HepG2 (cell line): ENCODE data around the gene SPNS2. TPM values are rescaled to one million over a fixed set of nuclear protein-coding genes. Genes with fewer than 3 reads are reported as not detected.

ENCODE experiments used
- ERF ChIP-seq: IDR thresholded peaks from 2 replicates; pipeline ENCODE4 v1.6.1; 2018; ENCODE audit warnings: missing biosample characterization, missing genetic modification reagents
- HOXA7 ChIP-seq: sonication (generic); formaldehyde crosslinking; IDR thresholded peaks from 2 replicates; pipeline ENCODE4 v1.8.1; 2022; ENCODE audit warnings: mild to moderate bottlenecking, missing genetic modification reagents, moderate library complexity
- NAIF1 ChIP-seq: sonication (generic); formaldehyde crosslinking; IDR thresholded peaks from 2 replicates; pipeline ENCODE4 v1.5.0; 2020; ENCODE audit warnings: mild to moderate bottlenecking, missing genetic modification reagents, borderline replicate concordance
- NCOA2 ChIP-seq: sonication (generic); formaldehyde crosslinking; IDR thresholded peaks from 2 replicates; pipeline ENCODE4 v1.8.0; 2022; ENCODE audit warnings: inconsistent platforms
- NCOR1 ChIP-seq: fragments of 200-600 bp; sonication (generic); IDR thresholded peaks from 2 replicates; pipeline ENCODE4 v1.7.0; 2017; ENCODE audit warnings: antibody characterized with exemption, low read length, borderline replicate concordance
- SOX13 ChIP-seq, 3 experiments: fragments of 450-650 bp in 1 of 3; sonication (generic) in 1 of 3; formaldehyde crosslinking in 1 of 3; IDR thresholded peaks in 2 of 3; conservative IDR thresholded peaks in 1 of 3; 2 replicates each; pipeline versions ENCODE4 v1.5.0 to v1.6.1; 2016 to 2020; ENCODE audit warnings: antibody characterized with exemption in 1 of 3, mild to moderate bottlenecking in 1 of 3, missing compliant biosample characterization in 1 of 3, missing genetic modification reagents in 1 of 3, moderate library complexity in 1 of 3
- SRY ChIP-seq: sonication (generic); formaldehyde crosslinking; IDR thresholded peaks from 2 replicates; pipeline ENCODE4 v1.8.0; 2022; ENCODE audit warnings: mild to moderate bottlenecking, missing genetic modification reagents
- ZMAT3 ChIP-seq: sonication (generic); formaldehyde crosslinking; conservative IDR thresholded peaks from 2 replicates; pipeline ENCODE4 v1.7.0; 2021; ENCODE audit warnings: missing genetic modification reagents
- ZNF138 ChIP-seq: sonication (generic); formaldehyde crosslinking; IDR thresholded peaks from 2 replicates; pipeline ENCODE4 v1.5.0; 2020; ENCODE audit warnings: mild to moderate bottlenecking, low read depth, missing genetic modification reagents
- ZNF543 ChIP-seq: sonication (generic); formaldehyde crosslinking; IDR thresholded peaks from 2 replicates; pipeline ENCODE4 v1.4.0; 2020; ENCODE audit warnings: mild to moderate bottlenecking, missing genetic modification reagents
- polyA plus RNA-seq, 8 experiments: library from polyadenylated mRNA; depleted of rRNA in 3 of 8; stranded (reverse) in 7 of 8; unstranded in 1 of 8; fragments of >200 nt; fragmentation: Illumina TruSeq in 4 of 8; extraction: Trizol in 4 of 8; gene quantifications; 2 replicates each; pipeline versions ENCODE4 v1.2.1 to v1.2.3, GENCODE V29; 2011 to 2016; ENCODE audit warnings: low read depth in 4 of 8, missing spikeins in 1 of 8, mixed read lengths in 1 of 8; ENCODE audit not compliant: insufficient read depth in 1 of 8
- total RNA-seq, 5 experiments: library from RNA; depleted of rRNA; stranded (reverse); fragments of >200 nt; fragmentation: Illumina TruSeq; extraction: Trizol; gene quantifications; 2 replicates each; pipeline ENCODE4 v1.2.3, GENCODE V29; 2016; ENCODE audit warnings: low read depth in 1 of 5
- TF ChIP-seq, protein P1 (sequence below): sonication (generic); formaldehyde crosslinking; IDR thresholded peaks from 2 replicates; pipeline ENCODE4 v1.5.1; 2020; ENCODE audit warnings: missing genetic modification reagents, mild to moderate bottlenecking, borderline replicate concordance
- TF ChIP-seq, protein P2 (sequence below): sonication (generic); formaldehyde crosslinking; IDR thresholded peaks from 2 replicates; pipeline ENCODE4 v1.9.0; 2021; ENCODE audit warnings: missing genetic modification reagents, borderline replicate concordance
- TF ChIP-seq, protein P3 (sequence below): sonication (generic); IDR thresholded peaks from 2 replicates; pipeline ENCODE4 v1.6.1; 2016; ENCODE audit warnings: low read depth, borderline replicate concordance
- TF ChIP-seq, protein P4 (sequence below): sonication (generic); formaldehyde crosslinking; IDR thresholded peaks from 2 replicates; pipeline ENCODE4 v1.4.0; 2020; ENCODE audit warnings: missing genetic modification reagents, borderline replicate concordance
- TF ChIP-seq, protein P5 (sequence below): sonication (generic); formaldehyde crosslinking; IDR thresholded peaks from 2 replicates; pipeline ENCODE4 v1.8.1; 2022; ENCODE audit warnings: mild to moderate bottlenecking, missing genetic modification reagents
- TF ChIP-seq, protein P6 (sequence below): sonication (generic); formaldehyde crosslinking; IDR thresholded peaks from 2 replicates; pipeline ENCODE4 v1.4.0; 2020; ENCODE audit warnings: missing genetic modification reagents, borderline replicate concordance

The SPNS2 gene
- total and polyA plus RNA-seq, 2 of the 13 experiments (the other 11 are each of a cell fraction or from before 2014, with no cell fraction given) = 0.01 TPM; not detected in 1

DNA sequence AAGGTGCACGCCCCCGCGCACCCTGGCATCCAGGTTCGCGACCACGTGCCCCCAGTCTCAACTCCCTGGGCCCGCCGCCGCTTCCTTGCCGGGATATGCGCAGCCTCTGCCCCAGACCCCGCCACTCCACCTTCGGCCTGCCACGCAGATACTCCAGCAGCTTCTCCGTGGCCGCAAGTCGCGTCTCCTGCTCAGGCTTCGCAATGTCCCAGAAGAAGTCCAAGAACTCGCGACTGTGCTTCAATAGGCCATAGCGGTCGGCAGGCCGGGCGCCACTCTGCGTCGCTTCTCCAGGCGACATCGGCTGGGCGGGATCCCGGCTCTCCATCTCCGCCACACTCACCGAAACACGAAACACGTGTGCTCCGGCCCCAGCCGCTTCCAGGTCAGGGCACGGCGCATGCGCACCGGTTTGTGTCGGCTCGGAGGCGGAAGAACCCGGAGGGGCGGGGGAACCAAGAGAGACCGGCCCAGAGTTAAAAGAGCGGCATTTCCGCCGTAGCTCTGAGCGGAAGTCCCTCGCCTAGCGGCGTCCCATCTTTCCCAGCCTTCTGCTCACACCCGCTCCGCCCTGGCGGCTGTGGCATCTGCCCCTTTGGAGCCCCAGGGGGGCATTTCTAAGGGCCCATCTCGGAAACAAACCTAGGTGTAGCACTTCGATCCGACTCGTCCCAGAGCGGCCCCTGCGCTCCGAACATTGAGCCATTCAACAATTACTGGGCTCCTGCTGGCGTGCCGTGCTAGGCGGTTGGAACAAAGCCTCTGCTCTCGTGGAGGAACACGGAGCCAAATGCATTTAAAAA, 56.5 kb downstream of the SPNS2 start, which contains the start of gene MYBBP1A (continued):
- TF ChIP-seq, protein P1, sequence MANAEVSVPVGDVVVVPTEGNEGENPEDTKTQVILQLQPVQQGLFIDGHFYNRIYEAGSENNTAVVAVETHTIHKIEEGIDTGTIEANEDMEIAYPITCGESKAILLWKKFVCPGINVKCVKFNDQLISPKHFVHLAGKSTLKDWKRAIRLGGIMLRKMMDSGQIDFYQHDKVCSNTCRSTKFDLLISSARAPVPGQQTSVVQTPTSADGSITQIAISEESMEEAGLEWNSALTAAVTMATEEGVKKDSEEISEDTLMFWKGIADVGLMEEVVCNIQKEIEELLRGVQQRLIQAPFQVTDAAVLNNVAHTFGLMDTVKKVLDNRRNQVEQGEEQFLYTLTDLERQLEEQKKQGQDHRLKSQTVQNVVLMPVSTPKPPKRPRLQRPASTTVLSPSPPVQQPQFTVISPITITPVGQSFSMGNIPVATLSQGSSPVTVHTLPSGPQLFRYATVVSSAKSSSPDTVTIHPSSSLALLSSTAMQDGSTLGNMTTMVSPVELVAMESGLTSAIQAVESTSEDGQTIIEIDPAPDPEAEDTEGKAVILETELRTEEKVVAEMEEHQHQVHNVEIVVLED (CRISPR knock-in tag) = peak; percentile 65
- TF ChIP-seq ZNF138 (CRISPR knock-in tag) (no peak), ZMAT3 (CRISPR knock-in tag) (peak; percentile 74), HOXA7 (CRISPR knock-in tag) (no peak), NCOA2 (CRISPR knock-in tag) (no peak), ERF (peak; percentile 72; the same call in 1 of the 2 replicates), NCOR1 (no peak), SOX13 (IDR thresholded peaks at IDR 0.05) (no peak), SOX13 (CRISPR knock-in tag; conservative IDR thresholded peaks at IDR 0.05 in 1 of 2, IDR thresholded peaks at IDR 0.05 in 1 of 2) (no peak; a peak in 1 of 4 replicates), SRY (CRISPR knock-in tag) (0 out of 2 replicates have a peak, but pooled peaks have one; percentile 33), ZNF543 (no peak), NAIF1 (CRISPR knock-in tag) (no peak)
- TF ChIP-seq, protein P2, sequence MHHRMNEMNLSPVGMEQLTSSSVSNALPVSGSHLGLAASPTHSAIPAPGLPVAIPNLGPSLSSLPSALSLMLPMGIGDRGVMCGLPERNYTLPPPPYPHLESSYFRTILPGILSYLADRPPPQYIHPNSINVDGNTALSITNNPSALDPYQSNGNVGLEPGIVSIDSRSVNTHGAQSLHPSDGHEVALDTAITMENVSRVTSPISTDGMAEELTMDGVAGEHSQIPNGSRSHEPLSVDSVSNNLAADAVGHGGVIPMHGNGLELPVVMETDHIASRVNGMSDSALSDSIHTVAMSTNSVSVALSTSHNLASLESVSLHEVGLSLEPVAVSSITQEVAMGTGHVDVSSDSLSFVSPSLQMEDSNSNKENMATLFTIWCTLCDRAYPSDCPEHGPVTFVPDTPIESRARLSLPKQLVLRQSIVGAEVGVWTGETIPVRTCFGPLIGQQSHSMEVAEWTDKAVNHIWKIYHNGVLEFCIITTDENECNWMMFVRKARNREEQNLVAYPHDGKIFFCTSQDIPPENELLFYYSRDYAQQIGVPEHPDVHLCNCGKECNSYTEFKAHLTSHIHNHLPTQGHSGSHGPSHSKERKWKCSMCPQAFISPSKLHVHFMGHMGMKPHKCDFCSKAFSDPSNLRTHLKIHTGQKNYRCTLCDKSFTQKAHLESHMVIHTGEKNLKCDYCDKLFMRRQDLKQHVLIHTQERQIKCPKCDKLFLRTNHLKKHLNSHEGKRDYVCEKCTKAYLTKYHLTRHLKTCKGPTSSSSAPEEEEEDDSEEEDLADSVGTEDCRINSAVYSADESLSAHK = no peak
- TF ChIP-seq, protein P3, sequence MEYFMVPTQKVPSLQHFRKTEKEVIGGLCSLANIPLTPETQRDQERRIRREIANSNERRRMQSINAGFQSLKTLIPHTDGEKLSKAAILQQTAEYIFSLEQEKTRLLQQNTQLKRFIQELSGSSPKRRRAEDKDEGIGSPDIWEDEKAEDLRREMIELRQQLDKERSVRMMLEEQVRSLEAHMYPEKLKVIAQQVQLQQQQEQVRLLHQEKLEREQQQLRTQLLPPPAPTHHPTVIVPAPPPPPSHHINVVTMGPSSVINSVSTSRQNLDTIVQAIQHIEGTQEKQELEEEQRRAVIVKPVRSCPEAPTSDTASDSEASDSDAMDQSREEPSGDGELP = peak; percentile 28; the same call in 1 of the 2 replicates
- TF ChIP-seq, protein P4, sequence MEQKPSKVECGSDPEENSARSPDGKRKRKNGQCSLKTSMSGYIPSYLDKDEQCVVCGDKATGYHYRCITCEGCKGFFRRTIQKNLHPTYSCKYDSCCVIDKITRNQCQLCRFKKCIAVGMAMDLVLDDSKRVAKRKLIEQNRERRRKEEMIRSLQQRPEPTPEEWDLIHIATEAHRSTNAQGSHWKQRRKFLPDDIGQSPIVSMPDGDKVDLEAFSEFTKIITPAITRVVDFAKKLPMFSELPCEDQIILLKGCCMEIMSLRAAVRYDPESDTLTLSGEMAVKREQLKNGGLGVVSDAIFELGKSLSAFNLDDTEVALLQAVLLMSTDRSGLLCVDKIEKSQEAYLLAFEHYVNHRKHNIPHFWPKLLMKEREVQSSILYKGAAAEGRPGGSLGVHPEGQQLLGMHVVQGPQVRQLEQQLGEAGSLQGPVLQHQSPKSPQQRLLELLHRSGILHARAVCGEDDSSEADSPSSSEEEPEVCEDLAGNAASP (CRISPR knock-in tag) = peak; percentile 24; the same call in 1 of the 2 replicates
- TF ChIP-seq, protein P5, sequence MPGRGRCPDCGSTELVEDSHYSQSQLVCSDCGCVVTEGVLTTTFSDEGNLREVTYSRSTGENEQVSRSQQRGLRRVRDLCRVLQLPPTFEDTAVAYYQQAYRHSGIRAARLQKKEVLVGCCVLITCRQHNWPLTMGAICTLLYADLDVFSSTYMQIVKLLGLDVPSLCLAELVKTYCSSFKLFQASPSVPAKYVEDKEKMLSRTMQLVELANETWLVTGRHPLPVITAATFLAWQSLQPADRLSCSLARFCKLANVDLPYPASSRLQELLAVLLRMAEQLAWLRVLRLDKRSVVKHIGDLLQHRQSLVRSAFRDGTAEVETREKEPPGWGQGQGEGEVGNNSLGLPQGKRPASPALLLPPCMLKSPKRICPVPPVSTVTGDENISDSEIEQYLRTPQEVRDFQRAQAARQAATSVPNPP (CRISPR knock-in tag) = peak; percentile 62; the same call in 1 of the 2 replicates
- TF ChIP-seq, protein P6, sequence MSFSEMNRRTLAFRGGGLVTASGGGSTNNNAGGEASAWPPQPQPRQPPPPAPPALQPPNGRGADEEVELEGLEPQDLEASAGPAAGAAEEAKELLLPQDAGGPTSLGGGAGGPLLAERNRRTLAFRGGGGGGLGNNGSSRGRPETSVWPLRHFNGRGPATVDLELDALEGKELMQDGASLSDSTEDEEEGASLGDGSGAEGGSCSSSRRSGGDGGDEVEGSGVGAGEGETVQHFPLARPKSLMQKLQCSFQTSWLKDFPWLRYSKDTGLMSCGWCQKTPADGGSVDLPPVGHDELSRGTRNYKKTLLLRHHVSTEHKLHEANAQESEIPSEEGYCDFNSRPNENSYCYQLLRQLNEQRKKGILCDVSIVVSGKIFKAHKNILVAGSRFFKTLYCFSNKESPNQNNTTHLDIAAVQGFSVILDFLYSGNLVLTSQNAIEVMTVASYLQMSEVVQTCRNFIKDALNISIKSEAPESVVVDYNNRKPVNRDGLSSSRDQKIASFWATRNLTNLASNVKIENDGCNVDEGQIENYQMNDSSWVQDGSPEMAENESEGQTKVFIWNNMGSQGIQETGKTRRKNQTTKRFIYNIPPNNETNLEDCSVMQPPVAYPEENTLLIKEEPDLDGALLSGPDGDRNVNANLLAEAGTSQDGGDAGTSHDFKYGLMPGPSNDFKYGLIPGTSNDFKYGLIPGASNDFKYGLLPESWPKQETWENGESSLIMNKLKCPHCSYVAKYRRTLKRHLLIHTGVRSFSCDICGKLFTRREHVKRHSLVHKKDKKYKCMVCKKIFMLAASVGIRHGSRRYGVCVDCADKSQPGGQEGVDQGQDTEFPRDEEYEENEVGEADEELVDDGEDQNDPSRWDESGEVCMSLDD (CRISPR knock-in tag) = peak; percentile 41; the same call in 1 of the 2 replicates
